ENCODE data around the gene NECAP2.
"Not testable (repeated sequence)": the region's sequence is repeated elsewhere in the genome, so short reads cannot be mapped to it uniquely, and the experiment has no call there.

DNA sequence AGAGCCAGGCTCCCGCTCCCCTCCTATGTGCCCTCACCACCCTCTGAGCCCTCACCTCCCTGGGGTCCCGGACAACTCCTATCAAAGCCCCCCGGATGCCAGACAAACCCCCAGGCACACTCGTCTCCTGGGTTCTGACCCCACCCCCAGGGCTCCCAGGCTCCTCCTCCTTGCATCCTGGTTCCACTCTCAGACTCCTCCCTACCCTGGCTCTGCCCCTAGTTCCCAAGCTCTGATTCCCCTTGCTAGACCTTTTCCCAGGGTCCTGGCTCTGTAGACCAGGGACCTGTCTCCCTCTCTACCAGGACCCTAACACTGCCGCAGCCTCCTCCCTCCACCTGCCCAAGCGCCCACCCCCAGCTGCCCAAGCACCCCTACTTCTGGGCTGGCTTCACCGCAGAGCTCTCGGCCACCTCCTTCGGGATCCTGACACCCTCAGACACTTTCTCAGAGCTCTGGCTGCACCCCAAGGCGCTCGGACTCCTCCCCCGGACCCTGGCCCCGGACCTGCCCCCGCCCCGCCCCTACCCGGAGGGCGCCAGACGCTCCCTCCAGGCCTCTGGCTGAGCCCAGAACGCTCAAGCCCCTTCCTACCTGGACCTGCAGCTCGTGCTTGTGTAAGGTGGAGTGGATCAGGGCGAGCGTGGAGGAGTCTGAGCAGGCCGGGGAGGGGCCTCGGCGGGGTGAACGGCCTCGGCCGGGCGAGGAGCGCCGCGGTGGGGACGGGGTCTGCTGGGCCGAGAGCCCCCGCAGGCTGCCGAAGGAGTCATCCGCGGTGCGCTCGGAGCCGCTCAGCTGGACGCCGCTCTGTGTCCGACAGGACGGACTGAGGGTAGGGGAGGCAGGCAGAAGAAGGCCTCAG, 43.3 kb downstream of the NECAP2 start:
- TF ChIP-seq POLR2A, CTCF (IDR thresholded peaks at IDR 0.05): not testable (repeated sequence)

All from thyroid gland (tissue), 4 donors.